HG03354 (cell line): ENCODE measurements around the gene TMC1.

ENCODE experiments used
- ATAC-seq: cut with Tn5 transposase; IDR thresholded peaks from one replicate; pipeline ENCODE4 v1.9.1; 2021; ENCODE audit warnings: mild to moderate bottlenecking; ENCODE audit not compliant: unreplicated experiment, poor library complexity, severe bottlenecking

The TMC1 gene

DNA sequence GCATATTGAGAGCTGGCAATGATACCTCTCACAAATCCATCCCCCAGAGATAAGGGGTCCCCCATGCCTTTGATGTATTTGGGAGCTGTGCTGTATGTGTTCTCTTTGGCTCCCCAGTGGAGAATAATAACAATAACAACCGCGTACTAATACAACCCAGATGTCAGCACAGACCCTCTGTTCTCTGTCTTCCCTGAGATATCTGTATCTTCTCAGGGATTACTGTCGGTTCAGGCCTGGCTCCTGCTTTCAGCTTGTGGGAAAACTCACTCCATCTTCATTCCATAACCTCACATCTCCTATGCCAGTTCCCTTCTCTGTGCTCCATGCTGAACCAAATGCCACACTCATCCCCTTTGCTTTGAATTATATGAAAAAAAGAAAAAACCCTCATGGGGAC, 76.2 kb downstream of the TMC1 start:
- ATAC-seq: no peak

DNA sequence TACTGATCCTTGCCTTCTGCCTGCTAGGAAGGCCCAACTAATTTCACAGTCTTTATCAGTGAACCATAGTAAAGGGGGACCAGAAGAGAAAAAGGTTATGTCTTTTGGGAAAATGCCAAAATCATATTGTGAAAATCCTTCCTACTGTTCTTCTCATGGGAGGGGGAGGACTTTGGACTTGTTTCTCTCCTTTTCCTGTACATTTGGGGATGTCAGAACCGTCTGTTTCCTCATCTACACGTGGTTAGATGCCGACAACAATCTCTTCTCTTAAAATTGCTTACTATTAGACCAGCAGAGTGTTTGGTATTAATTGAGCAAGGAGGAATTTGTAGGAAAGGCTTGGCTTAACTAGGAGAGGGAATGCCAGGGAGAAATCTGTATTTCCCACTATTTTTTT, 77.2 kb downstream of the TMC1 start:
- ATAC-seq: no peak

DNA sequence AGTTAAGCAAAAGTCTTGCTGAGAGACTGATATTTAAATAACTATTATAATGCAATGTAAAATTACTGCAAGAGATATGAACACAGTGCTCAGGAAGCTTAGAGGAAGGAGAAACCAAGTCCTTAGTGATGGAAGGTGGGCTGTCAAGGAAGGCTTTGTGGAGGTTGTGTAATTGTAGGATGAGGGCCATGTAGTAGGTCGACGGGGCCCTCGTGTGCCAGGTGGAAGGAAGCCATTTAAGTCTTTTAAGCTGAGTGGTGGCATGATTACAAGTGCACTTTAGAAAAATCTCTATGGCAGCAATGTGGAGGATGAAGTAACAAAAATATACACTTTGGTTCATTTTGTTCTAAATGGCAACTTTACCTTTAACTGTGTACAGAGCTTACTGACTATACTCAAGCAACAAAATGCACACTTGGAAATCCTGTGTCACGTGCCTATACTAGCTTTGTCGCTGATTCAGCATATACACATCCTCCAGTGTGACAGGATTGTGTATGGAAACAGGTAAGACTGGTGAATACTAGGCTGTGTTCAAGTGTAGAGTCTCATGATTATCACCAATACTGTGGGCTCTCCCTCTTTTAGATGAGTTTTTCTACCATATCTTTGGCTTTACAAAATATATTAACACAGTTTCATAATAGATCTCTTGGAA, 78.6 kb downstream of the TMC1 start:
- ATAC-seq: no peak

DNA sequence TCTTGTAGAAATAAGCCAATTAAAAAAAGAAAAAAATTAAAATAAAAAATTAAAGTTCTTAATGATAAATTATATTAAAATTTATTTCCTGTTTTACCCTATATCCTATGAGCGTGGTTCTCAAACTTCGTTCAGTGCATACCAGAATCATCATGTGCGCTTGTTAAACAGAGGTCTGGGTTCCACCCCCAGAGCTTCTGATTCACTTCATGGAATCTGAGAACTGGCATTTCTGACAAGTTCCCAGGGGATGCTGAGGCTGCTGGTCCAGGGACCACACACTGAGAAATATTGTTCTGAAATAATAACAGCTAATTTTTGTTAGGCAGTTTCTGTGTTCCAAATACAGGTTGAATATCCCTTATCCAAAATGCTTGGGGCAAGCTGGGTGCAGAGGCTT, 79.3 kb downstream of the TMC1 start:
- ATAC-seq: no peak

DNA sequence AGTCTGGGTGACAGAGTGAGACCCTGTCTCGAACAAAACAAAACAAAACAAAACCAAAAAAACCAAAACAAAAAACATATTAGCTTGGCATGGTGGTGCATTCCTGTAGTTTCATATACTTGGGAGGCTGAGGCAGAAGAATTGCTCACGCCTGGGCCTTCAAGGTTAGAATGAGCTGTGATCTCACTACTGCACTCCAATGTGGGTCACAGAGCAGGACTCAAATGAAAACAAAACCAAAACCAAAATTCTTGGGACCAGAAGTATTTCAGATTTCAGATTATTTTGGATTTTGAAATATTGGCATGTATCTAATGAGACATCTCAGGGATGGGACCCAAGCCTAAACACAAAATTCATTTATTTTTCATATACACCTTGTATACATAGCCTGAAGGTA, 80.2 kb downstream of the TMC1 start:
- ATAC-seq: no peak

DNA sequence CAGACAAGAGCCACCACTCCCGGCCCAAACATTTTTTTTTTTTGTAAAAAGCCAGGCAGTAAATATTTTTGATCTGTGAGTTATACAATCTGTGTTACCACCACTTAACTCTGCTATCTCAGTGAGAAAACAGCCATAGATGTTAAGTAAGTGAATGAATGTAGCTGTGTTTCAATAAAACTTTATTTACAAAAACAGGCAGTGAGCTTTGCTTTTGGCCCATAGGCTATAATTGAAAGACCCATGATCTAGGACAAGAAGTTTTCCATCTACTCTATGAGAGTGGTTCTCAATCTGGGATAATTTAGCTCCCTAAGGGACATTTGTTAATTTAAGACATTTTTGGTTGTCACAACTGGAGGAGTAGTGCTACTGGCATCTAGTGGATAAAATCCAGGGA, 91.0 kb downstream of the TMC1 start:
- ATAC-seq: no peak

DNA sequence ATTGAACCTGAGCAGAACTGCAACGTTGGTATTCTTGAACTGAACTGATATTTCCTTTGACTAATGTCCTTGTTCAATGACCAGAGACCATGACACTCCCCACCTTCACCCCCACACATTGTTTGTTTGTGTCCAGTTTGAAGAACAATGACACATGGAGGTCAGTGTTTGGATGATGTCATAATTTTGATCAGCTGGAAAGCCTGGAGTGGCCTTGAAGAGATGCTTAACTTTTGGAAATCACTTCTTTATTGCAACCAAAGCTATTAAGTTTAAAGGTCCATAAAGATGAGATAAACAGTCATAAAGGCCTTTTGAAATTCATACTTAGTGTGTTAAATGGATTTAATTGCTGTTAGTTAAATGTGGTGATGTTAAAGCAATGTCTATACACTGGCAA, 92.7 kb downstream of the TMC1 start:
- no peak for ATAC-seq

DNA sequence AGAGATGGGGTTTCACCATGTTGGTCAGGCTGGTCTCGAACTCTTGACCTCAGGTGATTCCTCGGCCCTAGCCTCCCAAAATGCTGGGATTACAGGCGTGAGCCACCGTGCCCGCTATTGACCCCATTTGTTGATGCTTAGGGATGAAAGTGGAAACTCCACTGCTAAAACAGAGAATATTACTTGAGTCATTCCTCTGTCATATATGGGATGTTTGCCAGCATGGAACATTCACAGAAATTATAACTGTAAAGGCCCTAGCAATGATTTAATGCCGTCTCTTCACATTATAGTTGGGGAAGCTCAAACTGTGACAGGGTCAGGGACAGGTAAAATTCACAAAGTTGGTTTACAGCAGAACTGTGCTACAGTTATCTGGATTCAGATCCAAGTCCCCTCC, 94.5 kb downstream of the TMC1 start:
- no peak for ATAC-seq

DNA sequence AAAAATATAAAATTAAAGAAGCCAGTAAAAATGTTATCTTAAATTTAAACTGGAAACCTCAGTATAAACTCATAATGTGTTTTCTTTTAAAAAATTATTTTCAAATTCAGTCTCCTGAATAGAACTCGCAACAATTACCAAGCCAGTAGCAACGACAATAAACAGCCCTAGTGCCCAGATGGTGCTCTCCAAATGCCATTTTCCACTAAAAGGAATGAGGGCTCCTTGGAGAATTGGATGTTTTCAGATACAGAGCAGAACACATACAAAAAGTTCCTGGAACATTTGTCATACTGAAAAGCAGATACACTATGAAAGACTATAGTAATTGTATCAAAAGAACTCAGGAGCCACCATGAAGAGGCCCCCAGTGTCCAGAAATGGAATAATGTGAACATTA, 97.4 kb downstream of the TMC1 start:
- no peak for ATAC-seq

DNA sequence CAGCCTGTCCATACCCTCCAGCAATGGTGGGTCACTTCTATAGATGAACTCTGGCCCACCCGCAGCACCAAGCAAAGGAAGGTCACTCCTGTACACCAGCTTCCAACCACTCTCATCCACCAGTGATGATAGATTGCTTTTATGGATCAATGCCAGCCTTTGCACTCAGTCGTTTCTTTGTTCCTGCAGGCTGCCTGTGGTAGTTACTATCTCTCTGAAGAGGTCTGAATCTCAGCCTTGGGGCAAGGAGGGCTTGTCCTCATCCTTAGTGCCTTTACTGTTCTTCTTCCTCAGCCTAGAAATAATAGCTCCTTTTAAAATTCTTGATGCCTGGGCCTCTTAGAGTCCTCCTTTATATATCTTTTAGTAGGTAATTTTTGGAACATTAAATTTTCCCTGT, 100.8 kb downstream of the TMC1 start:
- no peak for ATAC-seq

DNA sequence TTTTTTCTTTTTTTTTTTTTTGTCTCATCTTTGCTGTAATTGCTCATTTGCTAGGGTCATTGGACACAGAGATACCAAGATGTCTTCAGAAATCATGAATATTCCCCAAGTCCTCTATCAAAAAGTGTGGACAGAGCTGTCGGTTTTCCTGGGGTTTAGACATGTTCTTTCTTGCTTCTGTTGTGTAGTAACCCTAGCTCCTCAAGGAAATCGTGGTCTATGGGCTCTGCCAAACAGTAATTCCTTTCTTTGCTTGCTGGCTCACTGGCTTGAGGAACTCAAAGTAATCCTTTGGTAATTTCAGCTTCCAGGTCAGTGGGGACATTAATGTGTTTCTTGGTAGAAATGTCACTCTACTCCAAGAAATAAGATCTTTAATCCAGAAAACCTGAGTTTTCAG, 101.7 kb downstream of the TMC1 start:
- no peak for ATAC-seq

DNA sequence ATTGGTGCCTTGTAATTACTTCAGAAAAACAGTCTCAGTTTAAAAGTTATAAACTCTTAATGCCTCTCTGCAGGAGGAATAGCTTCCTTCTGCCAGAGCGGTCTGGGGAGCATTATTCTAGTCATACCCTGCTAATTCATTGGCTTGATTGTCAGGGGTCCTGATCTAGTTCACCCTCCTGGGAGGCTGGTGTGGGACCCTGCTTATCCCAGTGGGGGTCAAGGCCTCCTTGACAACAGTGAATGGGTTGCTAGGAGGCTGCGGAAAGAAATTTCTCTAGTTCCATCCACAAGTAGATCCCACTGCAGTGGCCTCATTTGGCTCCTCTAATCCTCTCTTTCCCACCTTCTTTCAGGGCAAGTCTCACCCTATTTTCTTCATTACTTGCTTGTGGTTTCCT, 105.7 kb downstream of the TMC1 start:
- ATAC-seq: no peak

DNA sequence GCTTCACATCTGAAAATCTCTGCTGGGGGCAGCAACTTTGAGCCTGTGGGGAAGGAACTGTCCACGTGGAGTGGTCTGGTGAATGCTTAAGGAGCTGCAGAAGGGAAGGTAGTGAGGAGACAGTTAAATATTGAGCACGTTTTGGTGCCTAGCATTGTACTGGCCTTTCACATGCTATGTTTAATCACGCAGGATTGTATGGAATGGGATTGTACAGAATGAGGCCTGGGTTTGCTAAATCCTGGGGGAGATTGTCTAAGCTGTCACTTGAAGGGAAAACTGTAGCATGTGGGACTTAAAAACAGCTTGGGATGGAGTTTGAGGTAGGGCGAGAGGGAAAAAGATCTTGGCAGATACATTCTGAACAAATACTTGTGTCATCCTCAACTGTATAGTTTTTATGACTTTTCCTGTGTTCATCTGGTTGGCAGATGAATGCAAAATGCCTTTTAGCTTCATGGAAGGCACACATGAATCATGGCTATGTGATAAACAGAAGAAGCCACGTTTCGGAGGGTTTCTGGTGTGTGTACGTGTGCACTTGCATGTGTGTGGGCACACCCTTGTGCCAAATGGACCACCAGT, 106.6 kb downstream of the TMC1 start:
- ATAC-seq: no peak

DNA sequence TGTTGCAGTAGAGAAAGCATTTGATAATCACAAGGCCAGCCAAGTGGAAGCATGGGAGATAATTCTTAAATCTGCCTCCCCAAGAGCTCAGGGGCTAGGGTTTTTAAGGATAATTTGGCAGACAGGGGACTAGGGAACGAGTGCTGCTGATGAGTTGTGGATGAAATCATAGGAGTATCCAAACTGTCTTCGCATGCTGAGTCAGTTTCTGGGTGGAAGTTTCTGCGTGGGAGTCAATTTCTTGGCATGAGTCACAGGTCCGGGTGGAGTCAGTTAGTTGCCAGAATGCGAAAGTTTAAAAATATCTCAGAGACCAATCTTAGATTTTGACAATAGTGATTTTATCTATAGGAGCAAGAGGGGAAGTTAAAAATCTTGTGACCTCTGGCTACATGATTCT, 112.6 kb downstream of the TMC1 start:
- ATAC-seq: no peak

DNA sequence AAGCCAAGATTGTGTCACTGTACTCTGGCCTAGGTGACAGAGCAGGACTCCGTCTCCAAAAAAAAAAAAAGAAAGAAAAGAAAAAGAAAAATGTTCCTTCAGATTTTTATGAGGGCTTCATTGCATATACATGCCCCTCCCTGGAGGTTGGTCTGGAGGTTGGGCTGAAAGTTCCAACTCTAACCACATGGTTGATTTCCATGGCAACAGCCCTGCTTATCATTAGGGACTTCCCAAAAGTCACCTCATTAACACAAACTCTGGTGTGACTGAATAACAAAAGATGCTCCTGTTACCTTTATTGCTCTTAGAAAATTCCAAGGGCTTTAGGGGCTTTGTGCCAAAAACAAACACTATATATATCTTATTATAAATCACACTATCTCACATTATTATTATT, 113.8 kb downstream of the TMC1 start:
- ATAC-seq: peak; percentile 96

DNA sequence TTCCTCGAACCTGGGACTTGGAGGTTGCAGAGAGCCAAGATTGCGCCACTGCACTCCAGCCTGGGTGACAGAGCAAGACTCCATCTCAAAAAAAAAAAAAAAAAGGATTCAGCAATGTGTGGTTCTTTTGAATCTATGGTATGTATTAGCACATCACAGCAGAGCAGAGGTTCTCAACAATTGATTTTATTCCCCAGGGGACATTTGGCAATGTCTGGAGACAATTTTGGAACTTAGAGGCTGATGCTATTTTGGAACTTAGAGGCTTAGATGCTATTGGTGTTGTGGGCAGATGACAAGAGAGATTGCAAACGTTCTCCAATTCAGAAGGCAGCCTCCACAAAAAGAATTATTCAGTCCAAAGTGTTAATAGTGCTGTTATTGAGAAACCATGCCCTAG, 115.2 kb downstream of the TMC1 start:
- ATAC-seq: no peak

DNA sequence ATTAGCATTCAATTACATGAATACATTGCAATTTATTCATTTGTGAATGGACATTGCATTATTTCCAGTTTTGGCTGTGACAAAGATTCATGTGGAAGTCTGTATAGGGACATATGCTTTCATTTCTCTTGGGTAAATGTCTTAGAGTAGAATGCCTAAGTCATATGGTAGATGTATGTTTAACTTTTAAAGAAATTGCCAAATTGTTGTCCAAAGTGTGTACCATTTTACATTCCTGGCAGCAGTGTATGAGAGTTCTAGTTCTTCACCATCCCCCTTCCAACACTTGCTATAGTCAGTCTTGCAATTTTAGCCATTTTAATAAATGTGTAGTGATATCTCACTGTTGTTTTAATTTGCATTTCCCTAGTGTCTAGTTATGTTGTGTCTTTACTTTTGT, 122.2 kb downstream of the TMC1 start:
- no peak for ATAC-seq

DNA sequence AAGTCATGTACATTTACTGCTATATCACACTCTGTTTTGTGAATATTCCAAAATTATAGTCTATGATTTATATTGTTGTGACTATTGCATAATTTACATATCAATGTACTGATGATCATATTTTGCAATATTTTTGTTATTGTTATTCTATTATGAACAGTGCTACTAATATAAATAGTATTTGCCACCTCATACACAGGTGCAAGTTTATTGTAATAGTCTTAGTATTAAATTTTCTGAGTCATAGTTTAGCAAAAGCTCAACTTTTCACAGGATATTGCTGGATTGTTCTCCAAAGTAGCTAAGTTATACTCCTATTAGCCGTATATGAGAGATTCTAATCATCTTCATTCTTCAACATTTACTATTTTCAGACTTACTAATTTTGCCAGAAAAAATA, 124.7 kb downstream of the TMC1 start:
- no peak for ATAC-seq

DNA sequence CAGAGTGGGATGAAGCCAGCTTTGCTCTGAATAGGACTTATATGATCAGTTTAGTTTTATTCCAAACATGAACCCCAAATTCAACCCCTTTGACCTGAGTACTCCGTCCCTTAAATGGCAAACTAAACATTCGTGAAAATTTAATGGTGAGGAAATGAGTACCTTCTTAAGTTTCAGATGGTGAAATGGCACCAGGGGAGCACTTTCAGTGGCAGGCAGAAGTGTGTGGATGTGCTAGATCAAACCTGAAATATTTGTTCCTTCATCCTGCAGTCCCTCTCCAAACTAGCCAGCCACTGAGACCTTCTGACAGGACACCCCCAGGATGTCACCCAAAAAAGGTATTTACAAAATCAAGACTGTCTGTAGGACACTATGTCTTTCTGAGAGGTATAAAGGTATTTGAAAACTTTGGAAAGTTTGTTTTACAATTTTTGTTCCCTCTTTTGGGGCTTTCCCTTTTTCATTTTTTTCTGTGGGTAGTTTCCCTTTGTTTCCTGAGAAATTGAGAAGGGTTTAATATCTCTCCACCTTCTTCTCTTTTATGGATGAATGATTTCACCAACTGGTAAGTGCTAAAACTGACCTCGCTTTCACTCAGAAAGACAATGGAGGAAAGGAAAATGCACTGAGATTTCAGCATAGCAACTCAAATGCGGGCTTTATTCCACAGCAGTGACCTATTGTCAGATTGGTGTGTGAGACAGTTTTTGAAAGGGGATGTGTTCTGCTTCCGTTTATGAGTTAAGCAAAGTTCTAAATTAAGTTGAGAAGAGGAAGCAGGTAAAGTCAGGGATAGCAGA, 127.1 kb downstream of the TMC1 start:
- ATAC-seq: no peak

DNA sequence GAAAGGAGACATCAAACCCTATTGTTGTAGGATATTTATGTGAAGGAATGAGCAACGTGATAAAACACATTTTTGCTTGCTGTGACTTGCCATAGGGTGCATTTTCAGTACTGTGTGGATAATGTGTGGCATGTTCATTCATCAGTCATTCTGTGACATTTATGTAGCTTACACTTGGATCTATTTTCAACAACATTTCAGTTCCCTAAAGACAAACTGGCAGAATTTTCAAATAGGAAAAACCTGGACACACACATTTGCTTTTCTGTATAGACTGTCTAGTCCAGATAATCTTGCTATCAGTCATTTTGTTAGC, 127.7 kb downstream of the TMC1 start:
- no peak for ATAC-seq

DNA sequence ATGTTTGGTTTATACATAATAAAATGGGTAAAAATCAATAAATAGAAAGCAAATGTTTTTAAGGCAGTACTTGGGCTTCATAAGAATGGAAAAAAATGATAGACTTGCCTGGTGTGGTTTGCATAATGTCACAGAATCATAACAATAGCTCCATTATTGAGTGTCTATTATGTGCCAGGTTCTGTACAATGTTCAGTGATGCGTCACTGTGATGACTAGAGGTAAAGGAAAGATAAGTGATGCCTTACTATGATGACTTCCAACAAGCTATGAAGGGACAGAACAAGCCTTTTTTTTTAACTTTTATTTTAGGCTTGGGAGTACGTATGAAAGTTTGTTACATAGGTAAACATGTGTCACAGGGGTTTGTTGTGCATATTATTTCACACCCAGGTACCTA, 128.8 kb downstream of the TMC1 start:
- no peak for ATAC-seq
